CD14-positive monocyte (primary cell): ENCODE data around the gene EPB41. TPM values are rescaled to one million over a fixed set of nuclear protein-coding genes. Genes with fewer than 3 reads are reported as not detected.

Experiments used
- DNase-seq, 3 donors: peaks; one replicate each; pipeline ENCODE4 v3.0.0-alpha.2; 2011 to 2022
- H2AFZ ChIP-seq: 2 replicates; pipeline ENCODE4 v1.6.0; 2012; ENCODE audit warnings: mild to moderate bottlenecking, low read depth, low read length, inconsistent platforms; ENCODE audit not compliant: insufficient read depth, poor library complexity, severe bottlenecking
- H3K27ac ChIP-seq, 2 donors: 1 replicate in 1 of 2; 2 replicates in 1 of 2; pipeline ENCODE4 v1.5.1; 2012 to 2013; ENCODE audit warnings: low read length in 2 of 2, control low read depth in 1 of 2, inconsistent platforms in 1 of 2, low read depth in 1 of 2, mild to moderate bottlenecking in 1 of 2
- H3K27me3 ChIP-seq, 2 donors: one replicate each; pipeline versions ENCODE4 v1.6.0 to v1.6.1; 2011 to 2013; ENCODE audit warnings: low read length in 2 of 2; ENCODE audit not compliant: control insufficient read depth in 2 of 2, insufficient read depth in 2 of 2
- H3K36me3 ChIP-seq, 2 donors: replicated peaks in 1 of 2; 1 replicate in 1 of 2; 2 replicates in 1 of 2; pipeline versions ENCODE4 v1.5.1 to v1.6.1; 2012 to 2013; ENCODE audit warnings: low read length in 2 of 2, control low read depth in 1 of 2, inconsistent platforms in 1 of 2, mild to moderate bottlenecking in 1 of 2; ENCODE audit not compliant: insufficient read depth in 2 of 2, control insufficient read depth in 1 of 2
- H3K4me1 ChIP-seq, 2 donors: 1 replicate in 1 of 2; 2 replicates in 1 of 2; pipeline versions ENCODE4 v1.5.1 to v1.6.1; 2012 to 2013; ENCODE audit warnings: low read length in 2 of 2, control low read depth in 1 of 2, inconsistent platforms in 1 of 2, mild to moderate bottlenecking in 1 of 2, moderate library complexity in 1 of 2; ENCODE audit not compliant: insufficient read depth in 2 of 2, control insufficient read depth in 1 of 2
- H3K4me2 ChIP-seq: replicated peaks from 2 replicates; pipeline ENCODE3; 2012; ENCODE audit warnings: low read length, moderate library complexity, mild to moderate bottlenecking; ENCODE audit not compliant: poor library complexity, severe bottlenecking; ENCODE audit errors: extremely low read depth
- H3K4me3 ChIP-seq, 3 experiments: fragments of 200-600 bp in 1 of 3; sonication (generic) in 1 of 3; replicated peaks in 1 of 3; 1 replicate in 2 of 3; 2 replicates in 1 of 3; pipeline ENCODE4 v1.5.1; 2011 to 2013; ENCODE audit warnings: low read length in 3 of 3, mild to moderate bottlenecking in 3 of 3, control low read depth in 2 of 3, low read depth in 2 of 3, inconsistent platforms in 1 of 3, moderate library complexity in 1 of 3
- H3K79me2 ChIP-seq: 2 replicates; pipeline ENCODE4 v1.6.0; 2012; ENCODE audit warnings: mild to moderate bottlenecking, control low read depth, inconsistent platforms, low read length, moderate library complexity; ENCODE audit not compliant: insufficient read depth
- H3K9ac ChIP-seq: 2 replicates; pipeline ENCODE4 v1.6.0; 2017; ENCODE audit warnings: low read length, mild to moderate bottlenecking; ENCODE audit not compliant: insufficient read depth, poor library complexity, severe bottlenecking
- H3K9me3 ChIP-seq, 2 donors: replicated peaks in 1 of 2; 1 replicate in 1 of 2; 2 replicates in 1 of 2; pipeline versions ENCODE4 v1.5.1 to v1.6.1; 2012 to 2013; ENCODE audit warnings: low read length in 2 of 2, control low read depth in 1 of 2; ENCODE audit not compliant: control insufficient read depth in 1 of 2, insufficient read depth in 1 of 2
- H4K20me1 ChIP-seq: 2 replicates; pipeline ENCODE4 v1.6.0; 2012; ENCODE audit warnings: mild to moderate bottlenecking, low read length, control low read depth, moderate library complexity; ENCODE audit not compliant: insufficient read depth
- H3K27ac Mint-ChIP-seq, 7 donors: one replicate each; pipeline ENCODE4 v1.8.0; 2020; ENCODE audit warnings: mild to moderate bottlenecking in 7 of 7, mixed read lengths in 7 of 7, moderate library complexity in 6 of 7, inconsistent platforms in 2 of 7
- H3K27me3 Mint-ChIP-seq, 3 donors: one replicate each; pipeline ENCODE4 v1.8.0; 2021 to 2022; ENCODE audit warnings: low read depth in 3 of 3, mild to moderate bottlenecking in 3 of 3, mixed read lengths in 3 of 3, moderate library complexity in 3 of 3, inconsistent platforms in 1 of 3
- H3K36me3 Mint-ChIP-seq, 2 donors: one replicate each; pipeline ENCODE4 v1.8.0; 2020; ENCODE audit warnings: mixed read lengths in 2 of 2, inconsistent platforms in 1 of 2, mild to moderate bottlenecking in 1 of 2
- H3K4me1 Mint-ChIP-seq: one replicate; pipeline ENCODE4 v1.8.0; 2020; ENCODE audit warnings: mild to moderate bottlenecking, mixed read lengths
- H3K4me3 Mint-ChIP-seq, 2 donors: one replicate each; pipeline ENCODE4 v1.8.0; 2020; ENCODE audit warnings: mild to moderate bottlenecking in 2 of 2, mixed read lengths in 2 of 2, moderate library complexity in 1 of 2
- H3K9me3 Mint-ChIP-seq, 7 donors: one replicate each; pipeline ENCODE4 v1.8.0; 2020 to 2022; ENCODE audit warnings: mixed read lengths in 7 of 7, mild to moderate bottlenecking in 6 of 7, moderate library complexity in 6 of 7, inconsistent platforms in 2 of 7
- CTCF ChIP-seq: fragments of 200-600 bp; IDR thresholded peaks from one replicate; pipeline ENCODE4 v1.8.0; 2022; ENCODE audit warnings: antibody characterized with exemption, mild to moderate bottlenecking
- WGBS: methylation state at CpG from one replicate; pipeline ENCODE4 v1.1.5; 2013; ENCODE audit warnings: missing lambda C conversion rate; ENCODE audit not compliant: insufficient coverage; 5-methylcytosine and 5-hydroxymethylcytosine counted together
- intact Hi-C, 2 donors: fragments of 100-400 bp; cut with micrococcal nuclease; formaldehyde crosslinking; loops; one replicate each; pipeline versions ENCODE4 v1.15.0 to v1.15.1; 2023
- polyA plus RNA-seq, 3 donors: library from polyadenylated mRNA; depleted of rRNA in 1 of 3; unstranded in 2 of 3; stranded (reverse) in 1 of 3; fragments of 300-500 nt in 2 of 3; fragments of >200 nt in 1 of 3; fragmentation: Illumina TruSeq in 2 of 3; gene quantifications; 1 replicate in 2 of 3; 2 replicates in 1 of 3; pipeline ENCODE4 v1.2.3, GENCODE V29; 2012 to 2021

The EPB41 gene
- polyA plus RNA-seq, 3 donors = 11.3 to 19.4 (median 18.9) TPM

DNA sequence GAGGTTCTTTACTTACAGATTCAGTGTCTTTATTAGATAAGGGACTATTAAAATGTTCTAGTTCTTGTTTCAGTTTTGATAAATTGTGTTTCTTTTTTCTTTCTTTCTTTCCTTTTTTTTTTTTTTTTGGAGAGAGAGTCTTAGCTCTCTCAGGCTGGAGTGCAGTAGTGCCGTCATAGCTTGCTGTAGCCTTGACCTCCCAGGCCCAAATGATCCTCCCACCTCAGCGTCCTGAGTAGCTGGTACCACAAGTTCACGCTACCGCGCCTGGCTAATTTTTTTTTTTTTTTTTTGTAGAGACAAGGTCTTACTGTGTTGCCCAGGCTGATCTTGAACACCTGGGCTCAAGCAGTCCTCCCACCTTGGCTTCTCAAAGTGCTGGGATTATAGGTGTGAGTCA lies 132.8 kb downstream of the EPB41 start:
- no CpG with 5 or more reads among the region's 5 CpGs for WGBS
- Histone ChIP-seq H3K4me2 (no peak overlapping the region), H3K9ac (no peak overlapping the region), H3K27ac (no peak overlapping the region), H3K36me3 (peaks cover 19 to 54% of the 10 kb centered on the region in 2 donors), H4K20me1 (no peaks in the 10 kb centered on the region), H3K4me3 (no peak overlapping the region), H2AFZ (no peak overlapping the region), H3K9me3 (no peaks in the 10 kb centered on the region), H3K4me1 (no peaks in the 10 kb centered on the region), H3K79me2 (no peaks in the 10 kb centered on the region), H3K27me3 (no peaks in the 10 kb centered on the region)
- no peak for DNase-seq
- Mint-ChIP-seq H3K9me3 (no peaks in the 10 kb centered on the region), H3K27me3 (peaks cover 0 to 3% (median 0%) of the 10 kb centered on the region in 3 donors), H3K36me3 (peaks cover 25 to 36% of the 10 kb centered on the region in 2 donors), H3K4me3 (no peak overlapping the region), H3K27ac (no peak overlapping the region), H3K4me1 (no peaks in the 10 kb centered on the region)
- intact Hi-C loops = no loop called here
- TF ChIP-seq CTCF = no peak

- Histone ChIP-seq H3K27me3 (no peaks in the 10 kb centered on the region), H3K9ac (no peak overlapping the region), H3K4me2 (no peak overlapping the region), H3K36me3 (peaks cover 35 to 55% of the 10 kb centered on the region in 2 donors), H4K20me1 (no peaks in the 10 kb centered on the region), H3K27ac (no peak overlapping the region), H3K9me3 (no peaks in the 10 kb centered on the region), H3K79me2 (no peaks in the 10 kb centered on the region), H3K4me3 (no peak overlapping the region), H2AFZ (no peak overlapping the region), H3K4me1 (no peaks in the 10 kb centered on the region)
- intact Hi-C loops = no loop called here
- WGBS = no CpG with 5 or more reads among the region's 1 CpG
- Mint-ChIP-seq H3K27ac (no peak overlapping the region), H3K4me1 (no peaks in the 10 kb centered on the region), H3K27me3 (peaks cover 0 to 2% (median 0%) of the 10 kb centered on the region in 3 donors), H3K4me3 (no peak overlapping the region), H3K36me3 (peaks cover 36 to 52% of the 10 kb centered on the region in 2 donors), H3K9me3 (no peaks in the 10 kb centered on the region)
- DNase-seq = no peak
- no peak for TF ChIP-seq CTCF
Measured at GRCh38 chr1:29050166-29050565, 135.8 kb downstream of the EPB41 start.
